H1 (cell line): ENCODE measurements around the gene MYRF. TPM values are rescaled to one million over a fixed set of nuclear protein-coding genes. Genes with fewer than 3 reads are reported as not detected.

Experiments
- CTCF ChIA-PET: fragments of 300-600 bp; sonication (Branson Sonifier 250); formaldehyde crosslinking; loops from one replicate; lab custom pipeline; 2021; ENCODE audit not compliant: partially characterized antibody; lab: Charles Lee
- POLR2A ChIA-PET: fragments of 300-600 bp; sonication (Branson Sonifier 250); formaldehyde crosslinking; loops from one replicate; lab custom pipeline; 2021; ENCODE audit warnings: inconsistent platforms; ENCODE audit not compliant: partially characterized antibody; lab: Charles Lee
- DNase-seq, 2 experiments: peaks; one replicate each; pipeline versions ENCODE4 v3.0.0 to v3.0.0-alpha.2; 2010 to 2022; ENCODE audit warnings: low spot score in 2 of 2, low read depth in 1 of 2, mixed read lengths in 1 of 2
- FAIRE-seq: peaks from 2 replicates; lab custom pipeline; 2011; peaks lifted over from hg19 to GRCh38; lab: Jason Lieb, UNC
- H2AFZ ChIP-seq: 2 replicates; pipeline ENCODE4 v1.8.1; 2012; ENCODE audit warnings: low read length, inconsistent platforms
- H2AK5ac ChIP-seq: 2 replicates; pipeline ENCODE4 v1.6.1; 2013; ENCODE audit warnings: low read depth, low read length
- H2BK120ac ChIP-seq: replicated peaks from 2 replicates; pipeline ENCODE3; 2013; ENCODE audit warnings: low read depth, low read length, inconsistent platforms
- H2BK12ac ChIP-seq: 2 replicates; pipeline ENCODE4 v1.6.1; 2013; ENCODE audit warnings: low read depth, low read length
- H2BK15ac ChIP-seq: 2 replicates; pipeline ENCODE4 v1.6.1; 2013; ENCODE audit warnings: low read length
- H2BK20ac ChIP-seq: 2 replicates; pipeline ENCODE4 v1.6.1; 2013; ENCODE audit warnings: low read length
- H2BK5ac ChIP-seq: 2 replicates; pipeline ENCODE4 v1.6.1; 2013; ENCODE audit warnings: low read depth, low read length
- H3K14ac ChIP-seq: 2 replicates; pipeline ENCODE4 v1.6.1; 2013; ENCODE audit warnings: inconsistent platforms; ENCODE audit not compliant: insufficient read length
- H3K18ac ChIP-seq: 2 replicates; pipeline ENCODE4 v1.6.1; 2013; ENCODE audit warnings: low read length; ENCODE audit errors: extremely low read depth
- H3K23ac ChIP-seq: 2 replicates; pipeline ENCODE4 v1.6.1; 2013; ENCODE audit warnings: inconsistent platforms; ENCODE audit not compliant: insufficient read length
- H3K23me2 ChIP-seq: 2 replicates; pipeline ENCODE4 v1.6.1; 2013; ENCODE audit warnings: low read depth, low read length
- H3K27ac ChIP-seq: 2 replicates; pipeline ENCODE4 v1.6.1; 2011; ENCODE audit warnings: low read depth, low read length, inconsistent platforms
- H3K27me3 ChIP-seq, 4 experiments: replicated peaks in 1 of 4; 1 replicate in 1 of 4; 2 replicates in 3 of 4; pipeline versions ENCODE4 v1.6.1 to v1.8.1; 2011 to 2013; ENCODE audit warnings: low read length in 3 of 4, mild to moderate bottlenecking in 3 of 4, inconsistent platforms in 2 of 4, mixed read lengths in 2 of 4, moderate library complexity in 1 of 4; ENCODE audit not compliant: control insufficient read depth in 3 of 4, insufficient read depth in 3 of 4; ENCODE audit errors: extremely low read depth in 1 of 4
- H3K36me3 ChIP-seq, 4 experiments: 2 replicates each; pipeline versions ENCODE4 v1.6.1 to v1.8.1; 2011 to 2013; ENCODE audit warnings: mild to moderate bottlenecking in 4 of 4, low read length in 3 of 4, moderate library complexity in 2 of 4, control low read depth in 1 of 4, inconsistent platforms in 1 of 4; ENCODE audit not compliant: insufficient read depth in 4 of 4, control insufficient read depth in 2 of 4
- H3K4ac ChIP-seq: replicated peaks from 2 replicates; pipeline ENCODE3; 2013; ENCODE audit warnings: low read length, low read depth, mixed read lengths, inconsistent platforms; ENCODE audit not compliant: insufficient read length
- H3K4me1 ChIP-seq, 4 experiments: replicated peaks in 1 of 4; 1 replicate in 1 of 4; 2 replicates in 3 of 4; pipeline versions ENCODE4 v1.6.1 to v1.8.1; 2011 to 2013; ENCODE audit warnings: low read length in 3 of 4, inconsistent platforms in 2 of 4, mixed read lengths in 1 of 4; ENCODE audit not compliant: insufficient read depth in 4 of 4, control insufficient read depth in 3 of 4
- H3K4me2 ChIP-seq, 2 experiments: 2 replicates each; pipeline versions ENCODE4 v1.6.1 to v1.8.1; 2011 to 2013; ENCODE audit warnings: low read depth in 2 of 2, low read length in 2 of 2, control low read depth in 1 of 2, inconsistent platforms in 1 of 2, mild to moderate bottlenecking in 1 of 2; ENCODE audit not compliant: insufficient read depth in 1 of 2
- H3K4me3 ChIP-seq, 4 experiments: fragments of 200-600, 300-600 bp in 1 of 4; sonication (generic), shearing (Covaris generic), sonication (Bioruptor Twin) in 1 of 4; 2 replicates each; pipeline versions ENCODE4 v1.5.1 to v1.8.1; 2011 to 2016; ENCODE audit warnings: low read length in 4 of 4, low read depth in 3 of 4, control low read depth in 2 of 4, inconsistent platforms in 2 of 4, mild to moderate bottlenecking in 2 of 4, mixed read lengths in 1 of 4, moderate library complexity in 1 of 4; ENCODE audit not compliant: insufficient read depth in 2 of 4; ENCODE audit errors: extremely low read depth in 1 of 4
- H3K56ac ChIP-seq: replicated peaks from 2 replicates; pipeline ENCODE3; 2013; ENCODE audit warnings: low read depth, mild to moderate bottlenecking, mixed read lengths, low read length, inconsistent platforms; ENCODE audit not compliant: insufficient read length
- H3K79me1 ChIP-seq: 2 replicates; pipeline ENCODE4 v1.6.1; 2013; ENCODE audit warnings: low read depth, low read length, control low read depth
- H3K79me2 ChIP-seq, 2 experiments: 2 replicates each; pipeline versions ENCODE4 v1.6.1 to v1.8.1; 2012 to 2013; ENCODE audit warnings: low read length in 2 of 2, mild to moderate bottlenecking in 2 of 2, inconsistent platforms in 1 of 2; ENCODE audit not compliant: insufficient read depth in 2 of 2, control insufficient read depth in 1 of 2
- H3K9ac ChIP-seq, 4 experiments: replicated peaks in 1 of 4; 1 replicate in 1 of 4; 2 replicates in 3 of 4; pipeline versions ENCODE4 v1.6.1 to v1.8.1; 2011 to 2013; ENCODE audit warnings: low read depth in 3 of 4, low read length in 3 of 4, control low read depth in 2 of 4, mild to moderate bottlenecking in 2 of 4, moderate library complexity in 2 of 4, inconsistent platforms in 1 of 4; ENCODE audit errors: extremely low read depth in 1 of 4
- H3K9me3 ChIP-seq, 2 experiments: 2 replicates each; pipeline versions ENCODE4 v1.6.1 to v1.8.1; 2012 to 2013; ENCODE audit warnings: mild to moderate bottlenecking in 2 of 2, moderate library complexity in 2 of 2, control low read depth in 1 of 2, inconsistent platforms in 1 of 2, low read depth in 1 of 2, low read length in 1 of 2, mixed read lengths in 1 of 2; ENCODE audit not compliant: insufficient read depth in 2 of 2
- H4K20me1 ChIP-seq, 2 experiments: replicated peaks in 1 of 2; 2 replicates each; pipeline versions ENCODE3 to v1.8.1; 2011 to 2013; ENCODE audit warnings: inconsistent platforms in 2 of 2, low read length in 2 of 2, mild to moderate bottlenecking in 1 of 2; ENCODE audit not compliant: insufficient read depth in 2 of 2, control insufficient read depth in 1 of 2
- H4K5ac ChIP-seq: 2 replicates; pipeline ENCODE4 v1.6.1; 2013; ENCODE audit warnings: low read length, low read depth, mixed read lengths, inconsistent platforms; ENCODE audit not compliant: insufficient read length
- H4K8ac ChIP-seq: 2 replicates; pipeline ENCODE4 v1.8.0; 2013; ENCODE audit warnings: mild to moderate bottlenecking, moderate library complexity, low read length, inconsistent platforms; ENCODE audit not compliant: insufficient read depth; ENCODE audit errors: extremely low read depth
- H4K91ac ChIP-seq: replicated peaks from 2 replicates; pipeline ENCODE3; 2013; ENCODE audit warnings: low read length, mixed read lengths, inconsistent platforms; ENCODE audit not compliant: insufficient read length
- KDM5A ChIP-seq: fragments of 200-600 bp; IDR thresholded peaks from 2 replicates; pipeline ENCODE4 v1.7.1; 2012; ENCODE audit warnings: mild to moderate bottlenecking, low read length, inconsistent platforms, mixed read lengths
- NANOG ChIP-seq: IDR thresholded peaks from 2 replicates; pipeline ENCODE4 v1.6.1; 2011; ENCODE audit warnings: low read length, low read depth, mild to moderate bottlenecking, inconsistent platforms; ENCODE audit not compliant: insufficient read depth, poor library complexity, severe bottlenecking
- RFX5 ChIP-seq: IDR thresholded peaks from 2 replicates; pipeline ENCODE4 v1.6.1; 2011; ENCODE audit warnings: low read depth, low read length, improper control_type of control experiment, borderline replicate concordance
- RNF2 ChIP-seq: fragments of 200-900, 300-1000 bp; sonication (generic); IDR thresholded peaks from 2 replicates; pipeline ENCODE4 v1.7.1; 2016; ENCODE audit warnings: borderline replicate concordance, low read depth, mild to moderate bottlenecking, antibody characterized with exemption, low read length; ENCODE audit not compliant: poor library complexity, severe bottlenecking; ENCODE audit errors: missing control alignments
- USF2 ChIP-seq: IDR thresholded peaks from 2 replicates; pipeline ENCODE4 v1.6.1; 2011; ENCODE audit warnings: low read length, improper control_type of control experiment
- WGBS, 2 experiments: shearing (Covaris generic) in 1 of 2; methylation state at CpG; one replicate each; pipeline versions ENCODE4 v1.1.6 to v1.1.7; 2013 to 2015; ENCODE audit warnings: low lambda C conversion rate in 2 of 2, mixed read lengths in 2 of 2, inconsistent platforms in 1 of 2, low coverage in 1 of 2, missing lambda C conversion rate in 1 of 2; ENCODE audit not compliant: insufficient replicate concordance in 2 of 2, insufficient coverage in 1 of 2, insufficient read length in 1 of 2; ENCODE audit errors: extremely low coverage in 1 of 2, missing lambda C conversion rate in 1 of 2; 5-methylcytosine and 5-hydroxymethylcytosine counted together
- polyA plus RNA-seq, 7 experiments: library from polyadenylated mRNA; depleted of rRNA in 3 of 7; stranded (reverse) in 5 of 7; unstranded in 2 of 7; fragments of >200 nt in 5 of 7; fragments of 200-250 nt in 2 of 7; gene quantifications; 1 replicate in 5 of 7; 2 replicates in 1 of 7; 4 replicates in 1 of 7; pipeline versions ENCODE4 v1.2.1 to v1.2.3, GENCODE V29; 2011 to 2013; ENCODE audit warnings: missing spikeins in 2 of 7, mixed read lengths in 2 of 7
- total RNA-seq: library from RNA; stranded (reverse); fragmentation: NEBNext Ultra II Directional; extraction: Animal tissue kit (Norgen Biotek cat#: 25700); gene quantifications from 2 replicates; pipeline ENCODE4 v1.2.1, GENCODE V29; 2021

MYRF gene
- total and polyA plus RNA-seq, 2 of the 8 experiments (the other 6 are each of a cell fraction or from before 2014, with no cell fraction given) = 6.0 to 6.1 TPM

GRCh38 chr11:61704838-61705237, 47.6 kb upstream of the MYRF start:
- no peaks in the 10 kb centered on the region for H4K20me1 ChIP-seq
- no peak overlapping the region; a peak in 1 of 4 replicates for H3K4me2 ChIP-seq
- H3K23me2 ChIP-seq = peaks cover 2% of the 10 kb centered on the region; the same call in 1 of the 2 replicates
- H3K9ac ChIP-seq = 0 out of 7 replicates have a peak overlapping the region, but pooled peaks of 1 of the 4 experiments have one; percentile 15
- H3K56ac ChIP-seq = no peak overlapping the region
- H2AFZ ChIP-seq = no peak overlapping the region
- TF ChIP-seq RNF2 = no peak
- TF ChIP-seq RFX5 = no peak
- no peak for TF ChIP-seq KDM5A
- no peak for TF ChIP-seq NANOG
- TF ChIP-seq USF2 = no peak
- H4K5ac ChIP-seq = no peak overlapping the region
- no peak overlapping the region for H2BK12ac ChIP-seq
- H3K4me3 ChIP-seq = no peak overlapping the region
- CTCF ChIA-PET = interaction anchor here (0.9 to 3.4 kb wide), 12 partner anchors 9 to 226 kb away, joined by 3 to 15 read pairs (median 4); no protein-coding TSS in a partner anchor
- H3K18ac ChIP-seq = no peak overlapping the region; the same call in 1 of the 2 replicates
- H2AK5ac ChIP-seq = no peak overlapping the region; the same call in 1 of the 2 replicates
- no peak overlapping the region for H2BK5ac ChIP-seq
- no peak overlapping the region for H4K91ac ChIP-seq
- no peak overlapping the region for H2BK120ac ChIP-seq
- H3K79me1 ChIP-seq = no peaks in the 10 kb centered on the region
- H3K14ac ChIP-seq = no peak overlapping the region
- H3K4me1 ChIP-seq = peaks cover 0 to 12% (median 4%) of the 10 kb centered on the region in 4 experiments; a peak in 5 of 7 replicates
- no peaks in the 10 kb centered on the region; a peak in 1 of 7 replicates for H3K27me3 ChIP-seq
- no peak overlapping the region for H3K4ac ChIP-seq
- H2BK20ac ChIP-seq = no peak overlapping the region
- H3K79me2 ChIP-seq = no peaks in the 10 kb centered on the region
- FAIRE-seq (no peak), DNase-seq (no peak)
- POLR2A ChIA-PET = interaction anchor here (1.0 kb wide), 2 partner anchors 14 to 87 kb away, joined by 3 to 4 read pairs; partner anchors contain the start of genes FEN1 and TMEM258
- no peak overlapping the region for H3K23ac ChIP-seq
- H4K8ac ChIP-seq = no peak overlapping the region
- no peaks in the 10 kb centered on the region for H3K36me3 ChIP-seq
- H3K9me3 ChIP-seq = no peaks in the 10 kb centered on the region
- H3K27ac ChIP-seq = no peak overlapping the region
- no peak overlapping the region for H2BK15ac ChIP-seq
- 87% methylated on average over 15 of the region's 15 CpGs; no CpG with 5 or more reads in 1 of the 2 experiments for WGBS, 2 experiments
